NT2/D1 (cell line): Measurements from ENCODE around the gene MPP1.

Experiments
- DNase-seq: peaks from one replicate; pipeline ENCODE4 v3.0.0-alpha.2; 2011; ENCODE audit warnings: low read depth, low spot score
- H3K27me3 ChIP-seq: 2 replicates; pipeline ENCODE4 v1.6.0; 2011; ENCODE audit warnings: mild to moderate bottlenecking; ENCODE audit not compliant: insufficient read length, insufficient read depth
- H3K36me3 ChIP-seq: 2 replicates; pipeline ENCODE4 v1.6.1; 2011; ENCODE audit warnings: mild to moderate bottlenecking, low read length, mixed read lengths; ENCODE audit not compliant: insufficient read depth, insufficient read length
- H3K4me1 ChIP-seq: 2 replicates; pipeline ENCODE4 v1.5.1; 2011; ENCODE audit not compliant: insufficient read depth, insufficient read length
- H3K4me3 ChIP-seq: 2 replicates; pipeline ENCODE4 v1.5.1; 2011; ENCODE audit warnings: low read depth; ENCODE audit not compliant: insufficient read length
- H3K9ac ChIP-seq: 2 replicates; pipeline ENCODE4 v1.6.0; 2011; ENCODE audit warnings: low read depth; ENCODE audit not compliant: insufficient read length
- H3K9me3 ChIP-seq: 2 replicates; pipeline ENCODE4 v1.5.1; 2011; ENCODE audit warnings: mild to moderate bottlenecking, low read length; ENCODE audit not compliant: insufficient read depth
- SUZ12 ChIP-seq: IDR thresholded peaks from 2 replicates; pipeline ENCODE4 v1.6.1; 2011; ENCODE audit not compliant: insufficient read length, insufficient read depth; ENCODE audit errors: extremely low read depth
- YY1 ChIP-seq: IDR thresholded peaks from 2 replicates; pipeline ENCODE4 v1.6.1; 2011; ENCODE audit not compliant: insufficient read length, insufficient read depth
- ZNF274 ChIP-seq: IDR thresholded peaks from 2 replicates; pipeline ENCODE4 v1.6.1; 2011; ENCODE audit warnings: mild to moderate bottlenecking, low read depth, low read length

The MPP1 gene

DNA sequence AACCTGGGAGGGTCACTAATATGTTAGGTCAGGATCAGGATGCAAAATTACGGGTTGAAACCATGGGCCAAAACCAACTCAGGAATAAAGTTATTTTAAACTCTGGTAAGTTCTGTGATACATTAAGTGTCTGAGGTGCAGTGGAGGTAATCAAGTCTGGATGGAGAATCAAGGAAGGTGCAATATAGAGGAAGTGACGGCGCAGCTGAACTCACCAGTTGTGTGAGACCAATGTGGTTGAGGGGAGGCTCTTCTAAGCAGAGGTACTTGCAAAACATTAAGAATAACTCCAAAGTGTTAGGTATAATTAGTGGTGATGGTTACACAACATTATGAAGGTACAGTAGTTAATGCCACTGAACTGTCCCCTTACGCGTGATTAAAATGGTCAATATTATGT is 74.1 kb downstream of the MPP1 start:
- Histone ChIP-seq H3K36me3 (no peaks in the 10 kb centered on the region), H3K27me3 (no peaks in the 10 kb centered on the region), H3K4me1 (no peaks in the 10 kb centered on the region), H3K4me3 (no peak overlapping the region), H3K9ac (no peak overlapping the region), H3K9me3 (no peaks in the 10 kb centered on the region)
- TF ChIP-seq YY1, result no peak
- TF ChIP-seq ZNF274, result no peak
- no peak for TF ChIP-seq SUZ12
- no peak for DNase-seq

DNA sequence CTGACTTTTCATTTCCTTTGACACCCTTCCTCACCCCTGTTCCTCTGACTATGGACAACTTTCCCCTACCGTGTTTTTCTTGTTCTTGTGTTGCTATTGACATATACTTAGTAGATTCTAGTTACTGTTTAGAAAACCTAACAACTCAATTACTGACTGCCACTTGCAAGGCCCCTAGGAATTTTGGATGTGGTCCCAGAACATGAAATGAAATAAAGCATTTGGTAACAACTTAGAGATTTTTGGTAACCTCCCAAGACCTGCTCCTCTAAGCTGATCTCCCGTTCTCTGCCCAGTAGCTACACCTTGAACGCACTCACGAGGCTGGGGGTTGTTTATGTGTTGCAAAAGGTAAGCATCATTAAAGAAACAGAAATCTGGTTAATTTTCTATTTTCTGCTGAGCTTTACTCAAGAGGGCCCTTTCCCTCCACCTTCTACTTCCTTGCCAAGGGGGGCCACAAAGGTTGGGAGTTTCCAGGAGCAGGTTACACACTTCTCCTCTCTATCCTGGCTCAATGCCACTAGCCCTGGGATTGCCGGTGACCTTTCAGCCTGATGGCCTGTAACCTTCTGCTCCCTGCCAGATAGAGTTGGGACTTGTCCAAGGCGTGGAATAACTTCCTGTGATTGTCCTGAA is 74.9 kb downstream of the MPP1 start:
- H3K4me3 ChIP-seq, result no peak overlapping the region

DNA sequence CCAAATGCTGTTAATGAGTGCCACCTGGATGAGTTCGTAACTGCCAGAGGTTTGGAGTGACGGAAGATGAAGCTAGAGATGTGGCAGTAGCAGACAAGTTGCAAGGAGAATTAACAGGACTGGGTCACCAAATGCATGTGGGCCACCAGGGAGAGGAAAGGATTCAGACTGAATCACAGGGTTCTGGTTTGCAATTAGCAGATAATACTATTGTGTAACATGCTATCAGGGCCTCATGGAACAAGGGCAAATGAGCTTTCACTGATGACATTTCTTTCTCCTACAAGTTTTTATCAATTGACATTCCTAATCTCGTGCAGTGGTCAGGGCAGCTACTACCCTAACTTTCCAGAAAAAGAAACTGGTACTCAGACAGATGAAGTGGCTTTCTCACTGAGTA is 75.8 kb downstream of the MPP1 start:
- Histone ChIP-seq H3K36me3 (no peaks in the 10 kb centered on the region), H3K4me3 (no peak overlapping the region), H3K9ac (no peak overlapping the region), H3K4me1 (no peaks in the 10 kb centered on the region), H3K9me3 (no peaks in the 10 kb centered on the region), H3K27me3 (no peaks in the 10 kb centered on the region)
- no peak for DNase-seq
- TF ChIP-seq SUZ12 (no peak), YY1 (no peak), ZNF274 (no peak)

More for the DNA sequence above, 74.9 kb downstream of the MPP1 start:
- TF ChIP-seq ZNF274, result no peak
- no peak for TF ChIP-seq YY1
- TF ChIP-seq SUZ12, result no peak
- Histone ChIP-seq H3K36me3 (no peaks in the 10 kb centered on the region), H3K27me3 (no peaks in the 10 kb centered on the region), H3K4me1 (no peaks in the 10 kb centered on the region), H3K9me3 (no peaks in the 10 kb centered on the region), H3K9ac (no peak overlapping the region)
- no peak for DNase-seq
